Activated naive CD4-positive, alpha-beta T cell treated with anti-CD3 and anti-CD28 coated beads, Interleukin-2, amount 50 U/mL, for 72 hours (primary cell): Measurements from ENCODE around the gene NKD1. TPM values are rescaled to one million over a fixed set of nuclear protein-coding genes. Genes with fewer than 3 reads are reported as not detected.

Experiments
- ATAC-seq, 2 donors: fragments of 150-1000 bp; cut with Tn5 transposase; 2 replicates each; pipeline ENCODE4 v1.10.0; 2021; ENCODE audit warnings: mild to moderate bottlenecking in 2 of 2, moderate library complexity in 2 of 2
- DNase-seq, 2 donors: peaks; one replicate each; pipeline ENCODE4 v3.0.0; 2021 to 2022; ENCODE audit warnings: low spot score in 2 of 2
- H3K27ac Mint-ChIP-seq, 2 donors: one replicate each; pipeline ENCODE4 v1.8.0; 2022; ENCODE audit warnings: mild to moderate bottlenecking in 2 of 2, mixed read lengths in 2 of 2
- H3K36me3 Mint-ChIP-seq, 2 donors: one replicate each; pipeline ENCODE4 v1.8.0; 2022; ENCODE audit warnings: mixed read lengths in 2 of 2
- H3K9me3 Mint-ChIP-seq, 2 donors: one replicate each; pipeline ENCODE4 v1.8.0; 2022; ENCODE audit warnings: mixed read lengths in 2 of 2
- total RNA-seq, 2 donors: library from RNA; stranded (reverse); gene quantifications; one replicate each; pipeline ENCODE4 v1.2.3, GENCODE V29; 2022

The NKD1 gene
- total RNA-seq, 2 donors from 2014 or later = 1.4 to 2.1 TPM

GRCh38 chr16:50605733-50606430 lies 57.7 kb downstream of the NKD1 start:
- Mint-ChIP-seq H3K9me3 (no peaks in the 10 kb centered on the region), H3K36me3 (no peaks in the 10 kb centered on the region), H3K27ac (no peak overlapping the region)
- ATAC-seq (no peak), DNase-seq (no peak)

- no peak for DNase-seq
- no peak overlapping the region for H3K27ac Mint-ChIP-seq
- H3K36me3 Mint-ChIP-seq = no peaks in the 10 kb centered on the region
- no peak for ATAC-seq
- H3K9me3 Mint-ChIP-seq = no peaks in the 10 kb centered on the region
Measured at GRCh38 chr16:50606431-50607050, 58.3 kb downstream of the NKD1 start.

DNA sequence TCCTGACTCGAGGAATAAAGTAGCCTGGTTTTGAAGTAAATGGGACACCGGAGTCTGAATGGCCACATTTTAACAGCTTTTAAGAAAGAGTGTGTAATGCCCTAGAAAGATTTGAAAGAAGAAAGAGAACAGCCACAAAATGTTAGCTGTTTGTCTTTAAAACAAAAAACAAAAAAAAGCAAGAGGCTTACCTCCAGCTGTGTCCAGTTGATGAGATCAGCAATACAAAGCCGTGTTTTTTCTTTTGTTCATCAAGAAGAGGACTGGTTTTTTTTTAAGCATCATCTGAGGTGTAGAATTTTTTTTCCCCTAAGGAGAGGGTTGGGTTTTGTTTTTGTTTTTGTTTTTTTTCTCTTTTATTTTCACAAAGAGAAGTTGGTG lies 58.8 kb downstream of the NKD1 start:
- no peak for DNase-seq
- Mint-ChIP-seq H3K27ac (no peak overlapping the region), H3K36me3 (no peaks in the 10 kb centered on the region), H3K9me3 (no peaks in the 10 kb centered on the region)
- no peak for ATAC-seq

- DNase-seq (no peak), ATAC-seq (no peak)
- Mint-ChIP-seq H3K27ac (no peak overlapping the region), H3K9me3 (no peaks in the 10 kb centered on the region), H3K36me3 (no peaks in the 10 kb centered on the region)
Measured at GRCh38 chr16:50607447-50607846, 59.3 kb downstream of the NKD1 start.

GRCh38 chr16:50607970-50608557 lies 59.9 kb downstream of the NKD1 start:
- Mint-ChIP-seq H3K36me3 (no peaks in the 10 kb centered on the region), H3K9me3 (no peaks in the 10 kb centered on the region), H3K27ac (no peak overlapping the region)
- DNase-seq (no peak), ATAC-seq (no peak)

GRCh38 chr16:50609049-50609448 lies 60.9 kb downstream of the NKD1 start:
- DNase-seq = no peak
- Mint-ChIP-seq H3K36me3 (no peaks in the 10 kb centered on the region), H3K9me3 (no peaks in the 10 kb centered on the region), H3K27ac (peak overlapping the region in 1 of 2 donors; percentile 89)
- ATAC-seq = no peak

GRCh38 chr16:50609471-50609870 lies 61.3 kb downstream of the NKD1 start:
- ATAC-seq (no peak), DNase-seq (no peak)
- H3K27ac Mint-ChIP-seq = peak overlapping the region in 1 of 2 donors; percentile 89
- no peaks in the 10 kb centered on the region for H3K9me3 Mint-ChIP-seq
- no peaks in the 10 kb centered on the region for H3K36me3 Mint-ChIP-seq

DNA sequence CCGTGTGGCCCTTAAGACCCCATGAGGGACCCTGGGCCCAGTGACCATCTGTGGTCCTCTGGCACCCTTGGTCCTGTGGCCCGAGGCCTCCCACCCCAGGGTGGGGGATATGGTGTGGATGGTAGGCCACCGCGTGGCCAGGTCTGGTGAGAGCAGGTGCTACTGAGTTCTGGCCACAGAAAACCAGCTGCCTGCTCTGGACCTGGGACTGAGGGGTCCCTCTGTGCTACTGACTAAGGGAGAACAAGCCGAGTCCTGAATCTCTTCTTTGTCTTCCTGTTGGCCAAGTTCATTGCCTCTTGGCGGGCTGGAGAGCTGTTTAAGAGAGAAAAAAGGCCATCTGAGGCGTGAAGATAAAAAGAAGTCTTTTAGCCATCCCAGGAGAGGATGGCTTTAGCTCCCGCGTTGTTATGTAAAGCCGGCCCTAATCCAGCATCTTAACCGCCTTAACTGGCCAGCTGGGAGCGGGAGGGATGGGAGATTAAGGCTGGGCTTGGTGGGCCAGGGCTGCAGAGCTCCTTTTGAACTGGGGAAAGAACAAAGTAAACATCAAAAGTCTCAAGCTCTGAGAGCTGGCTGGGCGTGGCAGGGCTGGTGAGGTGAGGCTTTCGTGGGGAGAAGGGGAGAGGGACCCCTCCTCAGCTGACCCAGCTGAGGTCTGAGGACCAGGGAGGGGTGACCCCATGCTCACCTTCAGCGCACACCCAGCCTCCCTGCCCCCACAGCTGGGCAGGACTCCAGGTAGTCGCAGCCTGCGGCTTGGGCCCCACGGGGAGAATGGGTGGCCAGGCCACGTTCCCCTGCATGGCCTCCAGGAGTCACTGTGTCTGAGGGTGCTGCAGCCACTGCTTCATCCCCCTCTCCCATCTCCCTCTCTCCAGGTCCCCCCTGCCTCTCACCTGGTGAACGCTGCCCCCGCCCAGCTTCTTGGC lies 62.4 kb downstream of the NKD1 start:
- DNase-seq (no peak), ATAC-seq (no peak)
- Mint-ChIP-seq H3K9me3 (no peaks in the 10 kb centered on the region), H3K27ac (no peak overlapping the region), H3K36me3 (no peaks in the 10 kb centered on the region)

GRCh38 chr16:50611332-50611934 lies 63.2 kb downstream of the NKD1 start:
- no peak for DNase-seq
- Mint-ChIP-seq H3K9me3 (no peaks in the 10 kb centered on the region), H3K27ac (peak overlapping the region; percentile 28 to 69), H3K36me3 (no peaks in the 10 kb centered on the region)
- ATAC-seq = peak; percentile 30 to 64

- Mint-ChIP-seq H3K27ac (peak overlapping the region; percentile 28 to 85), H3K36me3 (no peaks in the 10 kb centered on the region), H3K9me3 (no peaks in the 10 kb centered on the region)
- DNase-seq = no peak
- ATAC-seq = no peak
Measured at GRCh38 chr16:50611995-50612848, 64.0 kb downstream of the NKD1 start.

GRCh38 chr16:50612849-50613198 lies 64.6 kb downstream of the NKD1 start:
- Mint-ChIP-seq H3K9me3 (no peaks in the 10 kb centered on the region), H3K27ac (peak overlapping the region; percentile 28 to 85), H3K36me3 (no peaks in the 10 kb centered on the region)
- ATAC-seq = no peak
- DNase-seq = no peak

GRCh38 chr16:50613281-50613963 lies 65.2 kb downstream of the NKD1 start:
- Mint-ChIP-seq H3K36me3 (no peaks in the 10 kb centered on the region), H3K9me3 (no peaks in the 10 kb centered on the region), H3K27ac (peak overlapping the region in 1 of 2 donors; percentile 28)
- DNase-seq (no peak), ATAC-seq (no peak)

DNA sequence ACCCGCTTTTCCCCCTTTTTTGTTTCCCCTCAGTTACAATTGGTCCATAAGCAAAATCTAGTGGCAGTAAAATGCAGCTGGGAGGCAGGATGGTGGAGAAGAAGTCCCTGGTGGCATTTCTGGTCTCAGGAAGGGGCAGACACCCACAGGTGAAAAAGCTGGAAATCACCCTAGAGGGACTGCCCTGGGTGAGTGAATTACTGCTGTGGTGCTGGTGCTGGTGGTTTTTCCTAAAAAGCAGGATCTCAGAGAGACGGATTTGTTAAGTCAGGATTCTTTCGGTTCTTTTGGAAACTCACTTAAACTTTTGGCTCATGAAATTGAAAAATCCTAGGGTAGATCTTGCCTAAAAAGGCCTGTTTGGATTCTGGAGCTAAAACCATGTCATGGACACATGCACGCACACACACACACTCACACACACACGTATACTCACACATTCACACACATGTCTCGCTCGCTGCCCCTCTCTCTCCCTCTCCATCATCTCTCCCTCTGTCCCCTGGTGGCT lies 65.8 kb downstream of the NKD1 start:
- DNase-seq = no peak
- ATAC-seq = no peak
- H3K36me3 Mint-ChIP-seq = no peaks in the 10 kb centered on the region

DNA sequence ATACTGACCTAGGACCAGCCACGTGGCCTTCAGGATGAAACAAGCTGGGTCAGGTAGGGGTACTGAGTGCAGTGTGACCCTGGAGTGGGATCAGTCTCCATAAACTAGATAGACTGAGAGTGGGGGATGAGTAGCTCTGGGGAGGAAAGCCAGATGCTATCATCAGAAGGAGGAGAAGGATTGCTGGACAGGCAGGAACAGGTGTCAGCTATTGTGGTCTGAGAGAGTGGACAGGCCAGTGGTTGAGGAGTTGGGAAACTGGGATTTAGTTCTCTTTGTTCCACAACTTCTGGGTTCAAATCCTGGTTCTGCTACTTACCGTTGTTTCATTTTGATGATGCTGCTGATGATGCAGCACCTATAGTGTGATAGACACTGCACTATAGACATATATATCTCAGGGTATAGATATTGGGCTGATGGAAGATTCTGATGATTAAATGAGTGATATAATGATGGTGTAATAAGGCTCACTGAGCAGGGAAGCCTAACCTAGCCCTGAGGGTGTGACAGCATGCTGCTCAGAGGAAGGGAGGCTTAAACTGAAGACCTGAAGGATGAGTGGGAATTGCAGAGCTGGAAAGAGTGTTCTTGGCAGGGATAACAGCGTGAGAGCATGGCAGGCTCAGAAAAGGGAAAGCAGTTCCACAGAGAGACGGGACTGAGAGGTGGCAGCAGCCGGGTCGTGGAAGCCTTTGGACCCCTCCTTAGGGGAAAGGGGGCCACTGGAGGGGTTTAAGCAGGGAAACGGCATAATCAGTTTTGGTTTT lies 66.9 kb downstream of the NKD1 start:
- H3K36me3 Mint-ChIP-seq = no peaks in the 10 kb centered on the region
- ATAC-seq (no peak), DNase-seq (no peak)
- H3K9me3 Mint-ChIP-seq = no peaks in the 10 kb centered on the region
- H3K27ac Mint-ChIP-seq = peak overlapping the region in 1 of 2 donors; percentile 17

More for the DNA sequence above, 65.8 kb downstream of the NKD1 start:
- no peak overlapping the region for H3K27ac Mint-ChIP-seq
- H3K9me3 Mint-ChIP-seq = no peaks in the 10 kb centered on the region

DNA sequence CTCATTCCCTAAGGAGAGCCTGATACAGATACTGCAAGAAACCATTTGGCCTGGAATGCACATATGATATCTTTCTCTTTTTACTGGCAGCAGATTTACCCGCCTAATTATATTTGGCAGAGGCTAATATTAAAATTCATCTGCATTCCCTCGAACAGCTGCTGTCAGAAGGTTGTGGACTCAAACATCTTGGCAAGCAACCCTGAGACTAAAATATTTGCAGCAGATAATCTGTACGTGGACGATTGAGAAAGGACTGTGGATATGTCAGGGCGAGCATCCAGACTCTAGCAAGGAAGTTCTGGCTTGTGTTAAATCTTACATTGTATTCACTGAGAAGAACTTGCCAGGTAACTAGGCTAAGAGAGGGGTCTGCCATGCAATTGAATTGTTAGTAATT lies 67.7 kb downstream of the NKD1 start:
- Mint-ChIP-seq H3K9me3 (no peaks in the 10 kb centered on the region), H3K36me3 (no peaks in the 10 kb centered on the region), H3K27ac (no peak overlapping the region)
- no peak for ATAC-seq
- no peak for DNase-seq
